Measurements from ENCODE around the gene SLC38A8.

SLC38A8 gene

GRCh38 chr16:84042308-84042878 is at the start of gene SLC38A8:
Gene SLC38A8 (minus strand): TSS chr16:84042795. CDS start chr16:84042157, 638 bp downstream.
- H3K4me3 Mint-ChIP-seq = no peak within 1 kb of the TSS

GRCh38 chr16:84091460-84091859 is 48.9 kb upstream of the SLC38A8 start:
- Mint-ChIP-seq H3K4me3 (no peak overlapping the region), H3K27me3 (no peaks in the 10 kb centered on the region), H3K4me1 (ENCODE audit: low read depth) (peaks cover 33% of the 10 kb centered on the region), H3K9me3 (no peaks in the 10 kb centered on the region), H3K27ac (no peak overlapping the region), H3K36me3 (ENCODE audit: low read depth) (peaks cover 100% of the 10 kb centered on the region)
- intact Hi-C loops (cut with micrococcal nuclease) = no loop called here

More at GRCh38 chr16:84042308-84042878, at the start of gene SLC38A8:
- Mint-ChIP-seq H3K27me3 (peaks cover 79% of the 10 kb centered on the region), H3K36me3 (ENCODE audit: low read depth) (peaks cover 6% of the 10 kb centered on the region), H3K4me1 (ENCODE audit: low read depth) (peaks cover 6% of the 10 kb centered on the region), H3K9me3 (no peaks in the 10 kb centered on the region), H3K27ac (no peak within 1 kb of the TSS)
- intact Hi-C loops (cut with micrococcal nuclease) = no loop called here

GRCh38 chr16:84090211-84090610 is 47.6 kb upstream of the SLC38A8 start:
- H3K36me3 Mint-ChIP-seq (ENCODE audit: low read depth) = peaks cover 95% of the 10 kb centered on the region
- H3K27me3 Mint-ChIP-seq = no peaks in the 10 kb centered on the region
- H3K27ac Mint-ChIP-seq = no peak overlapping the region
- H3K4me3 Mint-ChIP-seq = no peak overlapping the region
- peaks cover 44% of the 10 kb centered on the region for H3K4me1 Mint-ChIP-seq (ENCODE audit: low read depth)
- intact Hi-C loops (cut with micrococcal nuclease) = no loop called here
- H3K9me3 Mint-ChIP-seq = no peaks in the 10 kb centered on the region

- Mint-ChIP-seq H3K27me3 (no peaks in the 10 kb centered on the region), H3K9me3 (no peaks in the 10 kb centered on the region), H3K4me1 (ENCODE audit: low read depth) (peaks cover 53% of the 10 kb centered on the region), H3K27ac (peak overlapping the region; percentile 12), H3K4me3 (no peak overlapping the region), H3K36me3 (ENCODE audit: low read depth) (peaks cover 93% of the 10 kb centered on the region)
- intact Hi-C loops (cut with micrococcal nuclease) = no loop called here
Observed at GRCh38 chr16:84088695-84089395, 46.2 kb upstream of the SLC38A8 start.

- Mint-ChIP-seq H3K9me3 (no peaks in the 10 kb centered on the region), H3K4me3 (peak overlapping the region; percentile 11), H3K36me3 (ENCODE audit: low read depth) (peaks cover 91% of the 10 kb centered on the region), H3K27ac (no peak overlapping the region), H3K27me3 (no peaks in the 10 kb centered on the region), H3K4me1 (ENCODE audit: low read depth) (peaks cover 62% of the 10 kb centered on the region)
- intact Hi-C loops (cut with micrococcal nuclease) = no loop called here
Observed at GRCh38 chr16:84087466-84088151, 45.0 kb upstream of the SLC38A8 start.

GRCh38 chr16:84087001-84087400 is 44.4 kb upstream of the SLC38A8 start:
- H3K27me3 Mint-ChIP-seq = no peaks in the 10 kb centered on the region
- H3K36me3 Mint-ChIP-seq (ENCODE audit: low read depth) = peaks cover 91% of the 10 kb centered on the region
- H3K9me3 Mint-ChIP-seq = no peaks in the 10 kb centered on the region
- no peak overlapping the region for H3K4me3 Mint-ChIP-seq
- no peak overlapping the region for H3K27ac Mint-ChIP-seq
- intact Hi-C loops (cut with micrococcal nuclease) = no loop called here
- peaks cover 68% of the 10 kb centered on the region for H3K4me1 Mint-ChIP-seq (ENCODE audit: low read depth)

- H3K27me3 Mint-ChIP-seq = no peaks in the 10 kb centered on the region
- peaks cover 91% of the 10 kb centered on the region for H3K36me3 Mint-ChIP-seq (ENCODE audit: low read depth)
- H3K27ac Mint-ChIP-seq = peak overlapping the region; percentile 69
- peaks cover 74% of the 10 kb centered on the region for H3K4me1 Mint-ChIP-seq (ENCODE audit: low read depth)
- H3K4me3 Mint-ChIP-seq = peak overlapping the region; percentile 53
- intact Hi-C loops (cut with micrococcal nuclease) = no loop called here
- no peaks in the 10 kb centered on the region for H3K9me3 Mint-ChIP-seq
Observed at GRCh38 chr16:84086341-84086740, 43.7 kb upstream of the SLC38A8 start.

- intact Hi-C loops (cut with micrococcal nuclease) = no loop called here
- no peaks in the 10 kb centered on the region for H3K27me3 Mint-ChIP-seq
- H3K27ac Mint-ChIP-seq = peak overlapping the region; percentile 69
- peak overlapping the region; percentile 53 for H3K4me3 Mint-ChIP-seq
- peaks cover 77% of the 10 kb centered on the region for H3K4me1 Mint-ChIP-seq (ENCODE audit: low read depth)
- peaks cover 91% of the 10 kb centered on the region for H3K36me3 Mint-ChIP-seq (ENCODE audit: low read depth)
- H3K9me3 Mint-ChIP-seq = no peaks in the 10 kb centered on the region
Observed at GRCh38 chr16:84085773-84086172, 43.2 kb upstream of the SLC38A8 start.

GRCh38 chr16:84085271-84085667 is 42.7 kb upstream of the SLC38A8 start:
- Mint-ChIP-seq H3K27ac (peak overlapping the region; percentile 54), H3K36me3 (ENCODE audit: low read depth) (peaks cover 91% of the 10 kb centered on the region), H3K4me1 (ENCODE audit: low read depth) (peaks cover 82% of the 10 kb centered on the region), H3K4me3 (no peak overlapping the region), H3K27me3 (no peaks in the 10 kb centered on the region), H3K9me3 (no peaks in the 10 kb centered on the region)
- intact Hi-C loops (cut with micrococcal nuclease) = no loop called here

GRCh38 chr16:84084570-84085270 is 42.1 kb upstream of the SLC38A8 start:
- Mint-ChIP-seq H3K27me3 (no peaks in the 10 kb centered on the region), H3K9me3 (no peaks in the 10 kb centered on the region), H3K27ac (peak overlapping the region; percentile 54), H3K4me1 (ENCODE audit: low read depth) (peaks cover 86% of the 10 kb centered on the region), H3K4me3 (no peak overlapping the region), H3K36me3 (ENCODE audit: low read depth) (peaks cover 91% of the 10 kb centered on the region)
- intact Hi-C loops (cut with micrococcal nuclease) = no loop called here

- peaks cover 71% of the 10 kb centered on the region for H3K4me1 Mint-ChIP-seq (ENCODE audit: low read depth)
- H3K27ac Mint-ChIP-seq = peak overlapping the region; percentile 91
- no peaks in the 10 kb centered on the region for H3K9me3 Mint-ChIP-seq
- H3K36me3 Mint-ChIP-seq (ENCODE audit: low read depth) = peaks cover 91% of the 10 kb centered on the region
- intact Hi-C loops (cut with micrococcal nuclease) = no loop called here
- H3K27me3 Mint-ChIP-seq = no peaks in the 10 kb centered on the region
- peak overlapping the region; percentile 20 for H3K4me3 Mint-ChIP-seq
Observed at GRCh38 chr16:84082835-84083569, 40.4 kb upstream of the SLC38A8 start.

GRCh38 chr16:84082110-84082509 is 39.5 kb upstream of the SLC38A8 start:
- Mint-ChIP-seq H3K9me3 (no peaks in the 10 kb centered on the region), H3K4me1 (ENCODE audit: low read depth) (peaks cover 62% of the 10 kb centered on the region), H3K36me3 (ENCODE audit: low read depth) (peaks cover 91% of the 10 kb centered on the region), H3K27me3 (no peaks in the 10 kb centered on the region), H3K4me3 (no peak overlapping the region), H3K27ac (peak overlapping the region; percentile 91)
- intact Hi-C loops (cut with micrococcal nuclease) = no loop called here

GRCh38 chr16:84081446-84081989 is 38.9 kb upstream of the SLC38A8 start:
- H3K36me3 Mint-ChIP-seq (ENCODE audit: low read depth) = peaks cover 91% of the 10 kb centered on the region
- intact Hi-C loops (cut with micrococcal nuclease) = no loop called here
- no peaks in the 10 kb centered on the region for H3K9me3 Mint-ChIP-seq
- H3K4me1 Mint-ChIP-seq (ENCODE audit: low read depth) = peaks cover 56% of the 10 kb centered on the region
- H3K27ac Mint-ChIP-seq = peak overlapping the region; percentile 91
- H3K4me3 Mint-ChIP-seq = no peak overlapping the region
- no peaks in the 10 kb centered on the region for H3K27me3 Mint-ChIP-seq

Measured in dendritic cell treated with granulocyte-macrophage colony-stimulating factor and Interleukin-4, amounts not matched to agents 40 ng/mL and 50 ng/mL, for 4 days (primary cell).